Measurements from ENCODE around the gene SPP1.

DNA sequence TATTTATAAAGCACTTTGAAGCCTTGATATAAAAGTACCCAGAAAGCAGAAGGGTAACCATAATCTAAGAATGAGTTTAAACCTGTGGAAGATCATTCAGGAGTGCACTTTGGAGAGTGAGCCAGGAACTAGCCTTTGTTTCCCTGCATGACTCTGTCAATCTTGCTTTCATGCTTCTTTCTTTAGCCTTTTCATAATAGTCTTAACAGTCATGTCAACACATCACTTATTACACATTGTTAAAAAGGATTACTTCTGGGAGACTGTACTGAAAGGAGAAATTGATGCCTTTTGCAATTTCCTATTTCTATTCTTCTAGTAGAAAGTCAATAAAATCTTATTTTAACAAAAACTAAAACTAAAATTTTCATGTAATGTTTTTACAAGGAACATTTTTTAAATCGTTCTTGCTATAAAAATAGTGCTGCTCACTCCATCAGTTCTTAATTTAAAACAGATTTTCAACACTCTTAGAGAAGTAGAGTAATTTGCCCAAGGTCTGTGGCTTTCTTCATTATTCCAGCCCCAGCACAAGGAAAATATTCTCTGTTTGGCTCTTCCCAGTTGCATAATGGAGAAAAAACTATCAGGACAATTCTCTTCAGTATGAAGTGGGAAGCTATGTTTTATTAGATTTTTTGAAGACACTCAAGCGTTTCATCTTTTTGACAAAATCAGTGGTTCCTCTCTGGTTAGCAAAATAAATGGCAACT lies 35.4 kb upstream of the SPP1 start:
- TF ChIP-seq EZH2 (IDR thresholded peaks at IDR 0.05) (no peak), POLR2AphosphoS5 (IDR thresholded peaks at IDR 0.05; ENCODE audit: borderline replicate concordance, low read depth, low read length) (no peak)

Data from SK-N-MC (cell line).